ENCODE measurements around the gene PPIA.
A peak's percentile ranks its signal among the peaks of the same experiment; 100 is the strongest.

The PPIA gene

GRCh38 chr7:44796504-44797328, at the start of gene PPIA:
PPIA (plus strand) TSS chr7:44796681; CDS start chr7:44796725, 44 bp downstream.
- DNase-seq: peak; percentile 98

- peak; percentile 85 to 87 for DNase-seq
These were observed 48.2 kb upstream of the PPIA start, which contains the start of gene ZMIZ2 for GRCh38 chr7:44748045-44748947. ZMIZ2 (plus strand) TSS chr7:44748847; CDS start chr7:44756250, 7,403 bp downstream.

- no peak for DNase-seq
These were observed 47.3 kb upstream of the PPIA start for GRCh38 chr7:44748948-44749731.

GRCh38 chr7:44749992-44750391, 46.5 kb upstream of the PPIA start:
- DNase-seq: no peak

GRCh38 chr7:44750424-44750823, 46.1 kb upstream of the PPIA start:
- no peak for DNase-seq

- DNase-seq: peak; percentile 46 to 48
These were observed 45.4 kb upstream of the PPIA start for GRCh38 chr7:44750921-44751571.

- DNase-seq: no peak
These were observed 43.7 kb upstream of the PPIA start for GRCh38 chr7:44752822-44753221.

- DNase-seq: no peak
These were observed 41.4 kb upstream of the PPIA start for GRCh38 chr7:44754802-44755697.

GRCh38 chr7:44755698-44756627, 40.5 kb upstream of the PPIA start:
- no peak for DNase-seq

GRCh38 chr7:44756904-44757303, 39.6 kb upstream of the PPIA start:
- DNase-seq: no peak

- no peak for DNase-seq
These were observed 39.2 kb upstream of the PPIA start for GRCh38 chr7:44757311-44757710.

- no peak for DNase-seq
These were observed 38.7 kb upstream of the PPIA start for GRCh38 chr7:44757739-44758138.

- DNase-seq: no peak
These were observed 37.2 kb upstream of the PPIA start for GRCh38 chr7:44759246-44759645.

GRCh38 chr7:44760034-44760580, 36.4 kb upstream of the PPIA start:
- DNase-seq: no peak

- no peak for DNase-seq
These were observed 35.0 kb upstream of the PPIA start for GRCh38 chr7:44761207-44762161.

- no peak for DNase-seq
These were observed 34.2 kb upstream of the PPIA start for GRCh38 chr7:44762300-44762699.

GRCh38 chr7:44762726-44763522, 33.6 kb upstream of the PPIA start:
- no peak for DNase-seq

GRCh38 chr7:44764081-44764480, 32.4 kb upstream of the PPIA start:
- no peak for DNase-seq
